HTERT RPE-1 (cell line): ENCODE results near the gene CCDC9B.

Source experiments
- in situ Hi-C: fragments of 300-500 bp; cut with MboI; formaldehyde crosslinking; loops from 4 replicates; pipeline ENCODE4 v1.14.3; 2020; ENCODE audit warnings: low sequenced_read_pairs

The CCDC9B gene

GRCh38 chr15:40365624-40366456 is 25.1 kb upstream of the CCDC9B start:
- in situ Hi-C loops, result no loop called here

DNA sequence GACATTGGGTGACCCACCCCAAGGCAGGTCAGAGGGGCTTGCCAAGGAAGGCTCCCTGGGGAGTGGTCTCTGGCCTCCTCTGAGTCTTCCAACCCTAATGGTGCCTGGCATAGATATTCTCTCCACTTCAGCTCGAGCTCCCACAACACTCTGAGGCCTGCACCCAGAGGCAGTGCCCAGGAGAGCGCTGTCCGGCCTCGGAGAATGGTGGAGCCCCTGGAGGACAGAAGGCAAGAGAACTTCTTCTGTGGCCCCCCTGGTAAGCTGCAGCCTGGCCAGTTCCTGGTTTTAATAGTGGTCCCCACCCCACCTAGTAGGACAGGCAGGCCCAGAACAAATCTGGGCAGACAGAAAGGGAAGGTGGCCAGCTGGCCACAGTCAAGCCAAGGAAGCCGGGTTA is 24.3 kb upstream of the CCDC9B start:
- in situ Hi-C loops, result no loop called here

- in situ Hi-C loops, result no loop called here
These were observed 23.5 kb upstream of the CCDC9B start for GRCh38 chr15:40364251-40364650.

- in situ Hi-C loops, result no loop called here
These were observed 22.9 kb upstream of the CCDC9B start for GRCh38 chr15:40363611-40364010.

DNA sequence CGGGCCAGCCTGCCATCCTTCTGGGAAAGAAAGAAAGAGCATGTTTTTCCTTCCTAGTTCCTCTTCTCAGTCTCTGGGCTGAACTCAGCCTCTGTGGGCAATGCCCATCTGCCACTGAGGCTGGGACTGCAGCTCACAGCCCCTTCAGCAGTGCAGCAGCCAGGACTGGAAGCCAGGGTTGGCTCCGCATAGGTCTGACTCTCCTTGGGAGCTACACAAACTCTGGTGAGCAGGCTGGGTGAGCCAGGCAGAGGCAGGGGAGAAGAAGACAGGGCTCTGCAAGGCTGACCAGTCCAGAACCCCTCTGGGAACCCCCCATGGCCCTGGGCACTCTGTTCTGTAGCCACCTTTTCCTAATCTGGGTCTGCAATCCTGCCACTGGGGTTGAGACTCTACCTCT is 20.9 kb upstream of the CCDC9B start:
- in situ Hi-C loops, result no loop called here

DNA sequence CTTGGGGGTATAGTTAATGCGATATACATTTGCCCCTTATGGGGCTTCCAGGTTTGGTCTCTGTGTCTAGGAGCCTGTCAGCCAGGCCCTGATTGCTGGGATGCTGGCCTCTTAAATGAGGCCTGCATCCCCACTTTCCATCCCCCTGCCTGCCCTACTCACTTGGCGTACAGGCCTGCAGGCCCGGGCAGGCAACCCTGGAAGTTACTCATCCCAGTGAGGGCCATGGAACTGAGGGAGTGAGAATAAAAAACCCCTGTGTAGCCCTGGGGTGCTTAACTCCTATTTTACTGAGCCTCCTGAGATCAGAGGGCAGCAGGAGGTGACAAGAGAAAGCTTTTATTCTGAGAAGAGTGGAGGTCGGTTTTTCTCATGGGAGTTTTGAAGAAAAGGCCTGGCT is 19.3 kb upstream of the CCDC9B start:
- in situ Hi-C loops, result no loop called here

DNA sequence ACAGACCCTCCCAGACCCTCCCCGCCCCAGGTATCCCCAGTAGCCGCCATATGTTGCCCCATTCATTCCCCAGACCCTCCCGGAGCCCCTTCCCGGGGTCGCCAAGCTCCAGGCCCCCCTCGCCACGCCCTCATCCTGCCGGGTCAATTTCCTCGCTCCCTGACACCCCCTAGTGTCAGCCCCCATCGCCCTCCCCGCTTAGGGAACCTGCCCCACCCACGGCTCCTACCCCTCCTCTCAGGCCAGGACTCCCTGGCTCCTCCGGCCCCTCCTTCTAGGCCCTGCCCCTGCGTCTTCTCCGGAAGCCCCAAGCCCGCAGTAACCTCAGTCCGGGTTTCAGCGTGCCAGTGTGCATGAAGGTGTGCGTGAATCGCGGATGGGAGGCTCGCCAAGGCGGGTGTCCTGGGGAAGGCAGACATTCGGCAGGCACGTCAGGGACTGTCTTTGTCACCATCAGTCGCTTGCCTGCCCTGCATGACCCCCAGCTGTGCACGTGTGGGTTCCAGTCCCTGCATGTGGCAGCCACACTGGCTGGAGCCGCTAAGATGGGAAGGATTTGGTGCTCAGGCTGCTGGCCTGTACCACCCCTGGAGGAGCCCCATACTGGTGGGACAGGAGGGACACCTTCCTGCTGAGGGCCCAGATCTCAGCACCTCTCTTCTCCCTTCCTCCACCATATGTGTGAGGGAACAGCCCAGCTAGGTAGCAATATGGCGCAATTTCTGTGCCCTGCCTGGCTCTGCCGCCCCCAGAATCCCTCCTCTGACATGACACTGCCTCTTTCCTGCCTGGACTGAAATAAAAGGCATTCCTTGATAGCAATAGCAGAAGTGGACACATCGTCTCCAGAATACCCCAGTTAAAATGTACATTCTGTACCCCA is 18.0 kb upstream of the CCDC9B start:
- in situ Hi-C loops, result no loop called here

DNA sequence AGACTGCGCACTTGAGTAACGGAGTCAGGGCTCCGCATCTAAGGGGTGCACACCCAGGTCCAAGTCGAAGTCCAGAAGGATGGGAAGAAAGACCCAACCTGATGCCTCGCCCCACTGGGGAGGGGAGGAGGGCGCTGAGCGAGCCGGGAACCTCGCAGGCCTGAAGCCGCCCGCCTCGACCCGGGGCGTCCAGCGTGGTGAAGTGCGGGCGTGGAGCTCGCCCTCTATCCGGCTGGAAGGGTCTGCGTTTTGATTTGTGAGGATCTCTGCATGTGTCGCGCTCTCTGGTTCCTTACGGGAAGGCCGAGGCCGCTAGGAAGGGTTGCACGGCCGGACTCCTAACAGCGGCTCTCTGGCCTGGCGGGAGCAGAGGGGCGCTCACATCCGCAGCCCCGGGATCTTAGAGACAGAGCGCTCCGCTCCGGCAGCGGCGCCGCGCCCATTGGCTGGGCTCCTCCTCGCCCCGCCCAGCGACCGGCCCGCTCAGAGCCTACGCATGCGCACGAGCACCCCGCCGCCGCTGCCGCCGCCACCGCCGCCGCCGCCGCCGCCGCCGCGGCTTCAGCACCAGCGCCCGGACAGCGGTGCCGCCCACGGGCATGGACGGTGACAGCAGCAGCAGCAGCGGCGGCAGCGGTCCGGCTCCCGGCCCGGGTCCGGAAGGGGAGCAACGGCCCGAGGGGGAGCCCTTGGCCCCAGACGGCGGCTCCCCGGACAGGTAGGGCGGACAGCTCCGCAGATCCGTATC is 17.2 kb upstream of the CCDC9B start, which contains the start of gene DISP2:
TSS of gene DISP2 (plus strand) at position 497 of the 748 bp plus-strand sequence. CDS start at position 600, 103 bp downstream.
- in situ Hi-C loops, result no loop called here

DNA sequence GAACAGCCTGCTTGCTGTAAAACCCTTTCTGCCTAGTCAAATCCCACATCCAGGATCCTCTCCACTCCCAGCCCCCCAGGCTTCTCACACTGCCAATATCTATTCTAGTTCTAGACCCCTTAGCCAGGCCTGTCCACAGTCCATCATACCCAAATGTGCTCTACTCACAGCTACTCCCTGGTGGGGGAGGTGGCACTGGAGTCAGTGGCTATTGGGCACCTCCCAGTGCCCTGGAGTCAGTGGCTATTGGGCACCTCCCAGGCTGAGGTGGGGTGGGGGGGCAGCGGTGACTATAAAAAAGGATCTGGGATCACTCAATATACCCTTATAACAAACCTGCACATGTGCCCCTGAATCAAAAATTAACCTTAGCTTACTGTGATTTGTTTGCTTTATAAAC is 16.5 kb upstream of the CCDC9B start:
- in situ Hi-C loops, result no loop called here

GRCh38 chr15:40355976-40356585 is 15.3 kb upstream of the CCDC9B start:
- in situ Hi-C loops, result no loop called here

DNA sequence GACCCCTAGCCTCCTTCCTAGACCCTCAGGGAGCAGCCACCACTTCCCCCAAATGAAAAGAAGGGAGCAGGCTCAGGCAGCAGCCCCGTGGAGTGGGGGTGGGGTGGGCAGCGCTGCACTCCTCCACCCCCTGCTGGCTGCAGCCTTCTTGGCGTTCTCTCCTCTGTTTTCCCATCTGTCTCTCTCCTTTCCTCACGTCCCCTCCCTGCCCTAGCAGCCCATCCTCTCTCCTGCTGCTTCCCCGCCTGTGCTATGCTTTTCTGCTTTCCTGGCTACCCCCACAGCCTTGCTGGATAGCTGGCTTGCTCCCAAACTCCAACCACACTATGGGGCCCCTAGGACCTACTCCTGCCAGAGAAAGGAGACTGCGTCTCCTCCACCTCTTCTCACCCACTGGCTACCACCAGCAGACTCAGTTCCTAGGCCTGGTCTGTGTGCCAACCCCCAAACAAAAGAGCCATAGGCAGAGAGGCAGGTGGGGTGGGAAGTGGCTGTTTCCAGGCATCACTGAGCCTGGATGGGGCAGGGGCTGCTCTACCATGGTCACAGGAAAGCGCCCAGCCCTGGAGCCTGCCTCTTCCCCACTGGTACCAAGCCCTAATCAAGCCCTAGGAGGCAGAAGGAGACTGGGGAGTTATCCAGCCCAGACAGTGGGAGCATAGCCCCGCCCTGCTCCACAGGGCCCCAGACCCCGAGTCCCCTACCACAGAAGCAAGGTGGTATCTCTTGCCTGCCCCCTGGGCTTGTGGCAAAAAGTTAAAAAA is 13.9 kb upstream of the CCDC9B start:
- in situ Hi-C loops, result no loop called here

DNA sequence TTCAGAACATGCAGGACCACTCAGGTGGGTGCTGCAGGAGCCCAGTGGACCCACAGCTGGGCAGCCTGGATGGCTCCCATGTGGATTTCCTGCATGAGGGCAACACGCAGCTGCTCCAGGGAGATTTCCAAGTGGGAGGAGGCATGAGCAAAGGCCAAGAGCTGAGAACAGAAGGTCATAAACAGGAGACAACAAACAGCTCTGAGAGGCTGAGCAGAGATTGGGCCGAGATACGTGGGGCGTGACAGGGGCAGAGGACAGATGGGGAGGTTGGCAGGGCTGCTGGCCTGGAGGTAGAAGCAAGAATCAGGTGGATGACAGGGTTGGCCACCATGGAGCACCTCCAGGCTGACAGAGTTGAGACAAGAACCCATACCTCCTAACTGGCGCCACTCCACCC is 13.0 kb upstream of the CCDC9B start:
- in situ Hi-C loops, result no loop called here

- in situ Hi-C loops, result no loop called here
These were observed 11.7 kb upstream of the CCDC9B start for GRCh38 chr15:40352281-40352901.

DNA sequence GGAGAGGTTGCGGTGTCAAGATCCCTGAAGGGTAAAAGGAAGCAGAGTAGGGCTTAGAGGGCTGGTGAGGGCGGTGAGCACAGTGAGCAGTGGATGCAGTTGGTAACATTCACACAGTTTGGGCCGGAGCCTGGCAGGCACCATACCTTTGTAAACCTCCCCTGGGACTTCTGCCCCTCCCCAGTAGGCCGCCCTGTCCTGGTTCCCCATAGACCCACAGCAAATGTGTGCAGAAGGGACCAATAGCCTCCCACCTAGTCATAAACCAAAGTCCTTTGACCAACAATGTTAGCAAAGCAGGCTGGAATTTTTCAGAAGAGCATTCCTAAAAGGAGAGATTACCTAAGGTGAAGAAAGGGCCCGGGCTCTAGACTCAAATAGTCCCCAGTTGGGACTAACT is 8.4 kb upstream of the CCDC9B start:
- in situ Hi-C loops, result no loop called here

GRCh38 chr15:40348474-40348870 is 7.7 kb upstream of the CCDC9B start:
- in situ Hi-C loops, result no loop called here

- in situ Hi-C loops, result no loop called here
These were observed 7.1 kb upstream of the CCDC9B start for GRCh38 chr15:40347559-40348473.

GRCh38 chr15:40346579-40347558 is 6.1 kb upstream of the CCDC9B start:
- in situ Hi-C loops, result no loop called here
